NT2/D1 (cell line): Measurements from ENCODE around the gene SLC39A10.

Experiments
- SUZ12 ChIP-seq: IDR thresholded peaks from 2 replicates; pipeline ENCODE4 v1.6.1; 2011; ENCODE audit not compliant: insufficient read length, insufficient read depth; ENCODE audit errors: extremely low read depth
- YY1 ChIP-seq: IDR thresholded peaks from 2 replicates; pipeline ENCODE4 v1.6.1; 2011; ENCODE audit not compliant: insufficient read length, insufficient read depth

GRCh38 chr2:195636890-195637289 is 20.1 kb upstream of the SLC39A10 start:
- TF ChIP-seq SUZ12, result no peak
- TF ChIP-seq YY1, result no peak
